ENCODE measurements around the gene MRPS34.

Gene MRPS34

DNA sequence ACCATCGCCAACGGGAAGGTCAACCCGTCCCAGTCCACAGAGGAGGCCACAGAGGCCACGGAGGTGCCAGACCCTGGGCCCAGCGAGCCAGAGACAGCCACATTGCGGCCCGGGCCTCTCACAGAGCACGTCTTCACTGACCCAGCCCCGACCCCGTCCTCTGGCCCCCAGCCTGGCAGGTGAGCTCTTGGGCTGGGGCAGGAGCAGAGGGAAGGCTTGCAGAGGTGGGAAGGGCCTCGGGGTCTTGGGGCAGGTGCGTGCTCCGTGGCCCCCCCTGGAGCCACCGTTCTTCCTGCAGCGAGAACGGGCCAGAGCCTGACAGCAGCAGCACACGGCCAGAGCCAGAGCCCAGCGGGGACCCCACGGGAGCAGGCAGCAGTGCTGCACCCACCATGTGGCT lies 6.7 kb downstream of the MRPS34 start:
- TF ChIP-seq, protein P1, sequence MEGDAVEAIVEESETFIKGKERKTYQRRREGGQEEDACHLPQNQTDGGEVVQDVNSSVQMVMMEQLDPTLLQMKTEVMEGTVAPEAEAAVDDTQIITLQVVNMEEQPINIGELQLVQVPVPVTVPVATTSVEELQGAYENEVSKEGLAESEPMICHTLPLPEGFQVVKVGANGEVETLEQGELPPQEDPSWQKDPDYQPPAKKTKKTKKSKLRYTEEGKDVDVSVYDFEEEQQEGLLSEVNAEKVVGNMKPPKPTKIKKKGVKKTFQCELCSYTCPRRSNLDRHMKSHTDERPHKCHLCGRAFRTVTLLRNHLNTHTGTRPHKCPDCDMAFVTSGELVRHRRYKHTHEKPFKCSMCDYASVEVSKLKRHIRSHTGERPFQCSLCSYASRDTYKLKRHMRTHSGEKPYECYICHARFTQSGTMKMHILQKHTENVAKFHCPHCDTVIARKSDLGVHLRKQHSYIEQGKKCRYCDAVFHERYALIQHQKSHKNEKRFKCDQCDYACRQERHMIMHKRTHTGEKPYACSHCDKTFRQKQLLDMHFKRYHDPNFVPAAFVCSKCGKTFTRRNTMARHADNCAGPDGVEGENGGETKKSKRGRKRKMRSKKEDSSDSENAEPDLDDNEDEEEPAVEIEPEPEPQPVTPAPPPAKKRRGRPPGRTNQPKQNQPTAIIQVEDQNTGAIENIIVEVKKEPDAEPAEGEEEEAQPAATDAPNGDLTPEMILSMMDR (IDR thresholded peaks at IDR 0.05; ENCODE audit: low read depth, low read length): no peak
- no peak for TF ChIP-seq EZH2phosphoT487 (IDR thresholded peaks at IDR 0.05; ENCODE audit: low read depth)
- H4K20me1 ChIP-seq (ENCODE audit: insufficient read depth, low read length): no peaks in the 10 kb centered on the region
- H3K79me2 ChIP-seq (ENCODE audit: low read length): no peaks in the 10 kb centered on the region; the same call in 1 of the 2 replicates
- no peaks in the 10 kb centered on the region for H3K9me3 ChIP-seq (ENCODE audit: insufficient read depth, low read length)
- no peaks in the 10 kb centered on the region for H3K27me3 ChIP-seq (ENCODE audit: low read depth, low read length)
- H3K27ac ChIP-seq (ENCODE audit: low read length): no peak overlapping the region
- H3K4me1 ChIP-seq (ENCODE audit: low read length): peaks cover 3% of the 10 kb centered on the region; the same call in 1 of the 2 replicates
- no peak overlapping the region for H3K4me3 ChIP-seq (ENCODE audit: low read length)
- no peak overlapping the region for H3K4me2 ChIP-seq (ENCODE audit: low read length)
- H2AFZ ChIP-seq (ENCODE audit: low read depth, low read length): no peak overlapping the region
- H3K36me3 ChIP-seq (replicated peaks; ENCODE audit: low read depth, low read length): peaks cover 6% of the 10 kb centered on the region
- no peak overlapping the region for H3K9ac ChIP-seq (ENCODE audit: low read length)

DNA sequence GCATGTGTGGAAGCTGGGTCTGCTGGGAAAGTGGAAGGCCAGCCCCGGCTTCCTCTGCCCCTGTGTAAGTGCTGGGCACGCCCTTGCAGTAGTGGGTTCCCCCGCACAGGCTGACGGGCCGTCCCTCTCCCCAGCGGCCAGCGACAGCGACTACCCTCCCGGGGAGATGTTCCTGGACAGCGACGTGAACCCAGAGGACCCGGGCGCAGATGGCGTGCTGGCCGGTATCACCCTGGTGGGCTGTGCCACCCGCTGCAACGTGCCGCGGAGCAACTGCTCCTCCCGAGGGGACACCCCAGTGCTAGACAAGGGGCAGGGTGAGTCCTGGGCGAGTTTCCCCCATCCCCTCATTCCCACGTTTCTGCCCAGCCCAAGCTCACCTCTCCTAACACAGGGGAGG lies 7.1 kb downstream of the MRPS34 start:
- peaks cover 6% of the 10 kb centered on the region for H3K36me3 ChIP-seq (replicated peaks; ENCODE audit: low read depth, low read length)
- no peak overlapping the region for H3K4me2 ChIP-seq (ENCODE audit: low read length)
- H3K79me2 ChIP-seq (ENCODE audit: low read length): no peaks in the 10 kb centered on the region; the same call in 1 of the 2 replicates
- no peaks in the 10 kb centered on the region for H3K27me3 ChIP-seq (ENCODE audit: low read depth, low read length)
- no peak overlapping the region for H3K9ac ChIP-seq (ENCODE audit: low read length)
- H2AFZ ChIP-seq (ENCODE audit: low read depth, low read length): no peak overlapping the region
- no peaks in the 10 kb centered on the region for H4K20me1 ChIP-seq (ENCODE audit: insufficient read depth, low read length)
- peaks cover 3% of the 10 kb centered on the region; the same call in 1 of the 2 replicates for H3K4me1 ChIP-seq (ENCODE audit: low read length)
- H3K27ac ChIP-seq (ENCODE audit: low read length): no peak overlapping the region
- TF ChIP-seq, protein P1 (IDR thresholded peaks at IDR 0.05; ENCODE audit: low read depth, low read length): no peak
- TF ChIP-seq EZH2phosphoT487 (IDR thresholded peaks at IDR 0.05; ENCODE audit: low read depth): no peak
- no peaks in the 10 kb centered on the region for H3K9me3 ChIP-seq (ENCODE audit: insufficient read depth, low read length)
- no peak overlapping the region for H3K4me3 ChIP-seq (ENCODE audit: low read length)

DNA sequence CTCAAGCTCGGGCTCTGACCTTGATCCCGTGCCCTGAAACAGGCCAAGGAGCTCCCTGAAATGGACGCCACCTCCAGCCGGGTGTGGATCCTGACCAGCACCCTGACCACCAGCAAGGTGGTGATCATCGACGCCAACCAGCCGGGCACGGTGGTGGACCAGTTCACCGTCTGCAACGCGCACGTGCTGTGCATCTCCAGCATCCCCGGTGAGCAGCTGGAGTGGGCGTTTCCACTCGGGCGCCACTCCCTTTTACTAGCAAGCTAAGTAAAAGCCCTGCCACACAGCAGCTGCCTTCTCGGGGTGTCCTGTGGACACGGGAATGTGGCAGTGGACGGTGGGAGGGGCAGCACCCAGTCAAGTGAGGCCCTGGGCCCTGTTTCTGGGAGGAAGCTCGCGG lies 8.0 kb downstream of the MRPS34 start:
- Histone ChIP-seq H3K4me2 (ENCODE audit: low read length) (no peak overlapping the region), H3K4me3 (ENCODE audit: low read length) (no peak overlapping the region), H3K9ac (ENCODE audit: low read length) (no peak overlapping the region), H2AFZ (ENCODE audit: low read depth, low read length) (no peak overlapping the region), H4K20me1 (ENCODE audit: insufficient read depth, low read length) (no peaks in the 10 kb centered on the region), H3K36me3 (replicated peaks; ENCODE audit: low read depth, low read length) (peaks cover 3% of the 10 kb centered on the region), H3K4me1 (ENCODE audit: low read length) (no peaks in the 10 kb centered on the region), H3K27me3 (ENCODE audit: low read depth, low read length) (no peaks in the 10 kb centered on the region), H3K79me2 (ENCODE audit: low read length) (no peaks in the 10 kb centered on the region), H3K27ac (ENCODE audit: low read length) (no peak overlapping the region), H3K9me3 (ENCODE audit: insufficient read depth, low read length) (no peaks in the 10 kb centered on the region)
- TF ChIP-seq, protein P1 (IDR thresholded peaks at IDR 0.05; ENCODE audit: low read depth, low read length): no peak
- no peak for TF ChIP-seq EZH2phosphoT487 (IDR thresholded peaks at IDR 0.05; ENCODE audit: low read depth)

DNA sequence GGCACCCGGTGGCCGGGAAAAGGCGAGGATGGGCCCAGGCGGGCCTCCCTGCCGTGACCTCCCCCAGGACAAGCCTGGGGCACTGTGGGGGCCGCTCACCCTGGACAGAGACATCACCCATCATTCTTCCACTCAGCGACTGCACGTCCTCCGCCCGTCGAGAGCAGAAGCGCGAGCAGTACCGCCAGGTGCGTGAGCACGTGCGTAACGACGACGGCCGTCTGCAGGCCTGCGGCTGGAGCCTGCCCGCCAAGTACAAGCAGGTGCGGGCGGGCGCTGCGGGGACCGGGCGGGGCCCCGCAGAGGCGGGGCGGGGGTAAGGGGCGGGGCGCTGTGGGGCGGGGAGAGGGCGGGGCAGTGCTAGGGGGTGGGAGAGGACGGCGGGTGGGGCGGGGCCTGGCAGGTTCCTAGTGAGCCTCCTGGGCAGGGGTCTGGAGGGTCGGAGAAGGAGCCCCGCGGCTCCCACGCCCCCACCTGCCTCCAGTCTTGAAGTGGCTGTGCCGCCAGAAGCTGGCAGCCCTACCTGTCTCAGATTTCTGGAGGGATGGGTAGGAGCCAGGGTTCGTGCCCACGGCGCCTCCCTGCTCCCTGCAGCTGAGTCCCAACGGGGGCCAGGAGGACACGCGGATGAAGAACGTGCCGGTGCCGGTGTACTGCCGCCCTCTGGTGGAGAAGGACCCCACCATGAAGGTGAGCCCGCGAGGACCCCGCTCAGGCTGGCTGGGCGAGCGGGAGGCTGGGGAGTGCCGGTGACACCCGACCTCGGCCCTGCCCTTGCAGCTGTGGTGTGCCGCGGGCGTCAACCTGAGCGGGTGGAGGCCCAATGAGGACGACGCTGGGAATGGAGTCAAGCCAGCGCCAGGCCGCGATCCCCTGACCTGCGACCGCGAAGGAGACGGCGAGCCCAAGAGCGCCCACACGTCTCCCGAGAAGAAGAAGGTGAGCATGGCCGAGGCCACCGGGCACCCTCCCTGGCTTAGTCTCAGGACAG lies 9.1 kb downstream of the MRPS34 start:
- Histone ChIP-seq H2AFZ (ENCODE audit: low read depth, low read length) (no peak overlapping the region), H3K4me2 (ENCODE audit: low read length) (no peak overlapping the region), H3K36me3 (replicated peaks; ENCODE audit: low read depth, low read length) (peaks cover 2% of the 10 kb centered on the region), H3K27ac (ENCODE audit: low read length) (no peak overlapping the region), H3K79me2 (ENCODE audit: low read length) (no peaks in the 10 kb centered on the region), H3K27me3 (ENCODE audit: low read depth, low read length) (no peaks in the 10 kb centered on the region), H3K9me3 (ENCODE audit: insufficient read depth, low read length) (no peaks in the 10 kb centered on the region), H3K4me3 (ENCODE audit: low read length) (no peak overlapping the region), H4K20me1 (ENCODE audit: insufficient read depth, low read length) (no peaks in the 10 kb centered on the region), H3K4me1 (ENCODE audit: low read length) (no peaks in the 10 kb centered on the region), H3K9ac (ENCODE audit: low read length) (no peak overlapping the region)
- TF ChIP-seq, protein P1 (IDR thresholded peaks at IDR 0.05; ENCODE audit: low read depth, low read length): peak; percentile 18
- TF ChIP-seq EZH2phosphoT487 (IDR thresholded peaks at IDR 0.05; ENCODE audit: low read depth): no peak

Data from OCI-LY3 (cell line).